Measurements from ENCODE around the gene ARL3. TPM values are rescaled to one million over a fixed set of nuclear protein-coding genes. Genes with fewer than 3 reads are reported as not detected.
A peak's percentile ranks its signal among the peaks of the same experiment; 100 is the strongest.
"Not testable (repeated sequence)": the region's sequence is repeated elsewhere in the genome, so short reads cannot be mapped to it uniquely, and the experiment has no call there.

ARL3 gene
- polyA plus RNA-seq, 1 donor = 12.5 TPM

- DNase-seq = no peak
Measured at GRCh38 chr10:102670871-102671434, 43.2 kb downstream of the ARL3 start.

- DNase-seq = no peak
Measured at GRCh38 chr10:102670065-102670670, 44.0 kb downstream of the ARL3 start.

- no peak for DNase-seq
Measured at GRCh38 chr10:102669206-102670064, 44.8 kb downstream of the ARL3 start.

GRCh38 chr10:102668326-102669107 lies 45.7 kb downstream of the ARL3 start:
- DNase-seq = no peak

- not testable (repeated sequence) for DNase-seq
Measured at GRCh38 chr10:102667411-102667810, 46.8 kb downstream of the ARL3 start.

GRCh38 chr10:102665904-102666509 lies 48.2 kb downstream of the ARL3 start:
- DNase-seq = no peak

- no peak for DNase-seq
Measured at GRCh38 chr10:102661658-102662028, 52.6 kb downstream of the ARL3 start.

GRCh38 chr10:102660888-102661657 lies 53.1 kb downstream of the ARL3 start:
- peak; percentile 75 for DNase-seq

- no peak for DNase-seq
Measured at GRCh38 chr10:102658802-102659201, 55.4 kb downstream of the ARL3 start.

GRCh38 chr10:102657984-102658724 lies 56.0 kb downstream of the ARL3 start:
- no peak for DNase-seq

- no peak for DNase-seq
Measured at GRCh38 chr10:102657451-102657850, 56.7 kb downstream of the ARL3 start.

- no peak for DNase-seq
Measured at GRCh38 chr10:102656791-102657371, 57.3 kb downstream of the ARL3 start.

GRCh38 chr10:102656026-102656425 lies 58.2 kb downstream of the ARL3 start:
- DNase-seq = no peak

GRCh38 chr10:102654969-102655368 lies 59.2 kb downstream of the ARL3 start:
- no peak for DNase-seq

GRCh38 chr10:102654566-102654965 lies 59.6 kb downstream of the ARL3 start:
- no peak for DNase-seq

GRCh38 chr10:102653060-102653459 lies 61.1 kb downstream of the ARL3 start:
- DNase-seq = no peak

GRCh38 chr10:102652170-102652916 lies 61.9 kb downstream of the ARL3 start:
- DNase-seq = no peak

GRCh38 chr10:102651455-102652169 lies 62.6 kb downstream of the ARL3 start:
- DNase-seq = no peak

Data from hindlimb muscle (tissue), 1 donor.